ENCODE results near the gene NAA80. TPM values are rescaled to one million over a fixed set of nuclear protein-coding genes. Genes with fewer than 3 reads are reported as not detected.

The NAA80 gene
- polyA plus RNA-seq, 2 donors: 6.9 to 11.2 TPM

GRCh38 chr3:50340448-50341329, 41.5 kb upstream of the NAA80 start, which contains the start of gene RASSF1:
RASSF1 (minus strand) TSS chr3:50340836; CDS start chr3:50340805, 31 bp downstream.
- H3K36me3 ChIP-seq (ENCODE audit: control insufficient read depth in 2 of 2, insufficient read depth in 2 of 2, low read length in 1 of 2): no peaks in the 10 kb centered on the region
- no peaks in the 10 kb centered on the region for H3K9me3 ChIP-seq (ENCODE audit: control insufficient read depth in 2 of 2, insufficient read depth in 1 of 2, low read depth in 1 of 2, low read length in 1 of 2)
- 4 to 7% methylated on average over 64 to 85 of the region's 85 CpGs for WGBS, 2 donors
- peaks cover 15 to 26% of the 10 kb centered on the region in 2 donors for H3K4me1 ChIP-seq (ENCODE audit: control insufficient read depth in 2 of 2, insufficient read depth in 2 of 2, low read length in 1 of 2)
- no peaks in the 10 kb centered on the region for H3K27me3 ChIP-seq (ENCODE audit: control insufficient read depth in 1 of 2, insufficient read depth in 2 of 2, low read length in 2 of 2)
- H3K4me3 ChIP-seq (ENCODE audit: low read depth in 1 of 2, low read length in 2 of 2): peak within 1 kb of the TSS; percentile 40 to 58
- peak within 1 kb of the TSS; percentile 78 to 79 for H3K27ac ChIP-seq (ENCODE audit: low read depth in 2 of 2, low read length in 1 of 2)

DNA sequence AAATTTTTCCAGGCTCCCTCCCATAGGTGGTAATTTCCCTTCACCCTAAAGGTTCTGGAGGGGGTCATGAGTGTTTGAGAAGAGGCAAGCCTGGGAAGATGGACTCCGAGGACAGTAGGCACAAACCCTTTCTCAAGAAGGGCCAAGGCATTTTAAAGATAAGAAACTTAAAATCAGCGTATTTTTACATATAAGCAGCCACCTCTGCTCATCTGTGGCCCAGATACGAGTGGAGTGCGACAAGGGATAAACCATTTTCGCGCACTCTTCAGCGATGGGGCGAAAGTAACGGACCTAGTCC, 40.9 kb upstream of the NAA80 start:
- H3K4me1 ChIP-seq (ENCODE audit: control insufficient read depth in 2 of 2, insufficient read depth in 2 of 2, low read length in 1 of 2): peaks cover 12 to 22% of the 10 kb centered on the region in 2 donors
- WGBS, 2 donors: 22 to 23% methylated on average over 9 of the region's 9 CpGs
- peak overlapping the region; percentile 40 to 58 for H3K4me3 ChIP-seq (ENCODE audit: low read depth in 1 of 2, low read length in 2 of 2)
- no peaks in the 10 kb centered on the region for H3K27me3 ChIP-seq (ENCODE audit: control insufficient read depth in 1 of 2, insufficient read depth in 2 of 2, low read length in 2 of 2)
- no peaks in the 10 kb centered on the region for H3K9me3 ChIP-seq (ENCODE audit: control insufficient read depth in 2 of 2, insufficient read depth in 1 of 2, low read depth in 1 of 2, low read length in 1 of 2)
- H3K27ac ChIP-seq (ENCODE audit: low read depth in 2 of 2, low read length in 1 of 2): peak overlapping the region; percentile 78 to 79
- H3K36me3 ChIP-seq (ENCODE audit: control insufficient read depth in 2 of 2, insufficient read depth in 2 of 2, low read length in 1 of 2): no peaks in the 10 kb centered on the region

- no peaks in the 10 kb centered on the region for H3K9me3 ChIP-seq (ENCODE audit: control insufficient read depth in 2 of 2, insufficient read depth in 1 of 2, low read depth in 1 of 2, low read length in 1 of 2)
- peak overlapping the region; percentile 40 to 58 for H3K4me3 ChIP-seq (ENCODE audit: low read depth in 1 of 2, low read length in 2 of 2)
- H3K27me3 ChIP-seq (ENCODE audit: control insufficient read depth in 1 of 2, insufficient read depth in 2 of 2, low read length in 2 of 2): no peaks in the 10 kb centered on the region
- H3K36me3 ChIP-seq (ENCODE audit: control insufficient read depth in 2 of 2, insufficient read depth in 2 of 2, low read length in 1 of 2): no peaks in the 10 kb centered on the region
- peaks cover 12 to 22% of the 10 kb centered on the region in 2 donors for H3K4me1 ChIP-seq (ENCODE audit: control insufficient read depth in 2 of 2, insufficient read depth in 2 of 2, low read length in 1 of 2)
- H3K27ac ChIP-seq (ENCODE audit: low read depth in 2 of 2, low read length in 1 of 2): peak overlapping the region; percentile 78 to 79
- 70 to 77% methylated on average over 14 of the region's 14 CpGs for WGBS, 2 donors
Measured at GRCh38 chr3:50339485-50340146, 40.4 kb upstream of the NAA80 start.

- WGBS, 2 donors: 62 to 68% methylated on average over 5 of the region's 5 CpGs
- H3K4me1 ChIP-seq (ENCODE audit: control insufficient read depth in 2 of 2, insufficient read depth in 2 of 2, low read length in 1 of 2): peaks cover 12 to 22% of the 10 kb centered on the region in 2 donors
- no peaks in the 10 kb centered on the region for H3K9me3 ChIP-seq (ENCODE audit: control insufficient read depth in 2 of 2, insufficient read depth in 1 of 2, low read depth in 1 of 2, low read length in 1 of 2)
- H3K4me3 ChIP-seq (ENCODE audit: low read depth in 1 of 2, low read length in 2 of 2): peak overlapping the region in 1 of 2 donors; percentile 13
- no peaks in the 10 kb centered on the region for H3K27me3 ChIP-seq (ENCODE audit: control insufficient read depth in 1 of 2, insufficient read depth in 2 of 2, low read length in 2 of 2)
- peak overlapping the region; percentile 30 to 98 for H3K27ac ChIP-seq (ENCODE audit: low read depth in 2 of 2, low read length in 1 of 2)
- no peaks in the 10 kb centered on the region for H3K36me3 ChIP-seq (ENCODE audit: control insufficient read depth in 2 of 2, insufficient read depth in 2 of 2, low read length in 1 of 2)
Measured at GRCh38 chr3:50338965-50339364, 39.8 kb upstream of the NAA80 start.

DNA sequence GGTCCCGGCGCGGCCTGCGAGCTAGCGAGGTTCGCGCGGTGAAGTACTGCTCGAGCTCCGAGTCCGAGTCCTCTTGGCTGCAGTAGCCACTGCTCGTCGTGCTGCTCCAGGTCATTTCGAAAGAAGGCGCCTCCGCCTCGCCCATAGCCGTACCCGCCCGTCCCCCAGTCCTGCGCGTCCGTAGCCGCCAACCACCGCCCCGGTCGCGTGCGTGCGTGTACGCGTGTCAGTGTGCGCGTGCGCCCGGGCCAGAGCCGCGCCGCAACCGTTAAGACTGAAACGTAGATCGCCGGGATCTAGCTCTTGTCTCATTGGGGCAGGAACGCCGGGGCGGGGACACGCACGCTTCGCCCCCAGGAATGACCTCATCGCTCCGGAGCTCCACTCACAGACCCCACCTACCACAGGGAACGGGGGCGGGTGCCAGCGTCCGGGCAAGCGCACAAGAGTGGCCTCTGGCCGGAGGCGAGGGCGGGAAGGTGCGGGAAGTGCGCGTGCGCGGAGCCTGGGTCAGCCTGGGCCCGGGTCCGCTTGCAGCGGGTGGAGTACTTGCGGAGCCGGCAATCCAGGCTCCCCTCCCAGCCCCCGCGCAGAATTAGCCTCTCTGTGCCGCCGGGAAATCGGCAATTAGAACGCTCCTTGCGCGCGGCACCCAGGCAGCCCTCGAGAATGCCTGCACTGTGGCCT, 38.1 kb upstream of the NAA80 start:
- H3K9me3 ChIP-seq (ENCODE audit: control insufficient read depth in 2 of 2, insufficient read depth in 1 of 2, low read depth in 1 of 2, low read length in 1 of 2): no peaks in the 10 kb centered on the region
- peaks cover 12 to 19% of the 10 kb centered on the region in 2 donors for H3K4me1 ChIP-seq (ENCODE audit: control insufficient read depth in 2 of 2, insufficient read depth in 2 of 2, low read length in 1 of 2)
- H3K27ac ChIP-seq (ENCODE audit: low read depth in 2 of 2, low read length in 1 of 2): peak overlapping the region; percentile 98 to 99
- H3K4me3 ChIP-seq (ENCODE audit: low read depth in 1 of 2, low read length in 2 of 2): peak overlapping the region; percentile 55 to 76
- no peaks in the 10 kb centered on the region for H3K27me3 ChIP-seq (ENCODE audit: control insufficient read depth in 1 of 2, insufficient read depth in 2 of 2, low read length in 2 of 2)
- WGBS, 2 donors: 0 to 1% methylated on average over 68 to 79 of the region's 79 CpGs
- H3K36me3 ChIP-seq (ENCODE audit: control insufficient read depth in 2 of 2, insufficient read depth in 2 of 2, low read length in 1 of 2): peaks cover 0 to under 1% of the 10 kb centered on the region in 2 donors

- WGBS, 2 donors: 0 to 1% methylated on average over 23 to 31 of the region's 31 CpGs
- Histone ChIP-seq H3K4me1 (ENCODE audit: control insufficient read depth in 2 of 2, insufficient read depth in 2 of 2, low read length in 1 of 2) (peaks cover 10 to 18% of the 10 kb centered on the region in 2 donors), H3K27me3 (ENCODE audit: control insufficient read depth in 1 of 2, insufficient read depth in 2 of 2, low read length in 2 of 2) (no peaks in the 10 kb centered on the region), H3K4me3 (ENCODE audit: low read depth in 1 of 2, low read length in 2 of 2) (peak overlapping the region; percentile 55 to 76), H3K9me3 (ENCODE audit: control insufficient read depth in 2 of 2, insufficient read depth in 1 of 2, low read depth in 1 of 2, low read length in 1 of 2) (no peaks in the 10 kb centered on the region), H3K36me3 (ENCODE audit: control insufficient read depth in 2 of 2, insufficient read depth in 2 of 2, low read length in 1 of 2) (peaks cover 1 to 6% of the 10 kb centered on the region in 2 donors), H3K27ac (ENCODE audit: low read depth in 2 of 2, low read length in 1 of 2) (peak overlapping the region; percentile 98 to 99)
Measured at GRCh38 chr3:50336452-50337174, 37.4 kb upstream of the NAA80 start.

GRCh38 chr3:50334339-50335075, 35.3 kb upstream of the NAA80 start:
- WGBS, 2 donors: 44 to 52% methylated on average over 5 of the region's 5 CpGs
- Histone ChIP-seq H3K9me3 (ENCODE audit: control insufficient read depth in 2 of 2, insufficient read depth in 1 of 2, low read depth in 1 of 2, low read length in 1 of 2) (peaks cover 0 to 2% of the 10 kb centered on the region in 2 donors), H3K36me3 (ENCODE audit: control insufficient read depth in 2 of 2, insufficient read depth in 2 of 2, low read length in 1 of 2) (peaks cover 16 to 21% of the 10 kb centered on the region in 2 donors), H3K4me3 (ENCODE audit: low read depth in 1 of 2, low read length in 2 of 2) (no peak overlapping the region), H3K4me1 (ENCODE audit: control insufficient read depth in 2 of 2, insufficient read depth in 2 of 2, low read length in 1 of 2) (peaks cover 4 to 6% of the 10 kb centered on the region in 2 donors), H3K27me3 (ENCODE audit: control insufficient read depth in 1 of 2, insufficient read depth in 2 of 2, low read length in 2 of 2) (no peaks in the 10 kb centered on the region), H3K27ac (ENCODE audit: low read depth in 2 of 2, low read length in 1 of 2) (peak overlapping the region; percentile 54 to 60)

DNA sequence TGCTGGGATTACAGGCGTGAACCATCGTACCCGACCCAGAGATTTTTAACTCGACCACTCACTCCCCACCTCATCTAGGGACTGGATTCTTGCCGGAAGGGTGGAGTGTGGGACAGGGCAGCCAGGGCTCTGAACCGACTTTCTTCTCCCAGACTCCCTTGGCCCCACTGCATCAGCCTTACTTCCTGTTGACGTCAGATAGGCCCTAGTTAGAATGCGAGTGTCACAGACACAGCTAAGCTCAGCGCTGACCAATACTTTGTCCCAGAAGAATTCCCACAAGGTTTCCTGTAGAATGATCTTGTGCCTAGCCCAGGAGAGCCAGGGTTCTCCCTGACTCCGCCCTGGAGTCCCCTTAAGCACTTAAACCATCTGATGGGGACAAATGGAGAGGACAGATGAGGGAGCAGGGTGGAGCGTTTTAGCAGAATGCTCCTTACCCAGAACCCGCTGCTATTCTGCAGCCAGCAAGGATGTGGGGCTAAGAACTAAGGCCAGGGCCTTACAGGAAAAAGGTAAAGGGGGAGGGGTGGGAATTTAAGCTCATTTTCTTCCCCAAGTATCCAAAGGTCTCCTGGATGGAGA, 34.6 kb upstream of the NAA80 start:
- peaks cover 4 to 6% of the 10 kb centered on the region in 2 donors for H3K4me1 ChIP-seq (ENCODE audit: control insufficient read depth in 2 of 2, insufficient read depth in 2 of 2, low read length in 1 of 2)
- H3K9me3 ChIP-seq (ENCODE audit: control insufficient read depth in 2 of 2, insufficient read depth in 1 of 2, low read depth in 1 of 2, low read length in 1 of 2): peaks cover 0 to 2% of the 10 kb centered on the region in 2 donors
- H3K36me3 ChIP-seq (ENCODE audit: control insufficient read depth in 2 of 2, insufficient read depth in 2 of 2, low read length in 1 of 2): peaks cover 16 to 21% of the 10 kb centered on the region in 2 donors
- WGBS, 2 donors: 59 to 65% methylated on average over 12 of the region's 12 CpGs
- no peaks in the 10 kb centered on the region for H3K27me3 ChIP-seq (ENCODE audit: control insufficient read depth in 1 of 2, insufficient read depth in 2 of 2, low read length in 2 of 2)
- H3K27ac ChIP-seq (ENCODE audit: low read depth in 2 of 2, low read length in 1 of 2): peak overlapping the region; percentile 54 to 60
- no peak overlapping the region for H3K4me3 ChIP-seq (ENCODE audit: low read depth in 1 of 2, low read length in 2 of 2)
